HG03039 (cell line): ENCODE measurements around the gene SAA2.
"Not testable (repeated sequence)": the region's sequence is repeated elsewhere in the genome, so short reads cannot be mapped to it uniquely, and the experiment has no call there.

Experiments
- ATAC-seq: cut with Tn5 transposase; IDR thresholded peaks from one replicate; pipeline ENCODE4 v1.9.1; 2021; ENCODE audit warnings: mild to moderate bottlenecking, moderate library complexity; ENCODE audit not compliant: unreplicated experiment

Gene SAA2

DNA sequence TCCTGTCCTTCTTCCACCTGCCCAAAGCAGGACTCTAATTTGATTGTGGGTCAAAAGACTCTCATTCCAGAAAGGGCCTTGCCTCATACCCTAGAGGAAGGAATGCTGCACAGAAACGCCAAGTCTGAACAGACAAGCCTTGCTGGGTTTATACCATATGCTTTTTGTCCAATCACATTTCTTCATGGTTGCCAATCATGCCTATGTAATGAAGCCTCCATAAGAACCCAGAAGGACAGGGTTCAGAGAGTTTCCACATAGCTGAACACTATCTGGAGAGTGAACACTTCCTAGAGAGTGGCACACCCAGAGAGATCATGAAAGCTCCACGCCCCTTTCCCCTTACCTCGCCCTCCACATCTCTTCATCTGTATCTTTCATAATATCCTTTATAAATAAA, 4.8 kb upstream of the SAA2 start:
- ATAC-seq = no peak

DNA sequence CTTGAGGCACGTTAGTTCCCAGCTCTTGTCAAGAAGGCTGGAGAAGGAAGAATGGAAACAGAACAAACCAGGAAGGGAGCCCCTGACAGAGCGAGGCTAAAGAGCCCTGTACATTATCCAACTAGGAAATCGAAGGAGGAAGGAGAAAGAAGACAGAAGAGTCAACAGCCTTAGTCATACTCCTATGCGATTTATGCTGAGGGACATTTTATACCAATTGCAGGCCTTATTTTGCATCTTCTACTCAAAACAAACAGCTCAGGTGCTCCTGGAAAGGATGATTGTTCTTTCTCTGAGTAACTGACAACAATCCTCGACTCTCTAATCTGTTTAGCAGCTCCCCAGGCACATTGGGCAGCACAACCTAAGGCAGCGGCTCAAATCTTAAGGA, 1.3 kb downstream of the SAA2 start:
- ATAC-seq = not testable (repeated sequence)

GRCh38 chr11:18246379-18247190, 1.9 kb downstream of the SAA2 start:
- peak; percentile 81 for ATAC-seq

DNA sequence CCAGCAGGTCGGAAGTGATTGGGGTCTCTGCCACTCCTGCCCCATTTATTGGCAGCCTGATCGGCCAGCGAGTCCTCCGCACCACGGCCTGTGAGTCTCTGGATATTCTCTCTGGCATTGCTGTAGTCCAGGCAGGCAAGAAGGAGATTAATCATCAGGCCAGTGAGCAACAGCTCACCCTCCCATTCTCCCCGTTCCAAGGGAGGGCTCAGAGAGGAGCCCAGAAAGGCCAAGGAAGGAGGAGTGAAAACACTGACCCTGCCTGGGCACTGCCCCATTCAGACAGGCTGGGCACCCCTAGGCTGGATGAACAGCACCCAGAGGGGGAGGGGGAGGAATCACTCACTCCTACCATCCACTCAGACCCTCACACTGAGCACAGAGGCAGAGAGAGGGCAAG, 3.1 kb downstream of the SAA2 start:
- ATAC-seq = no peak

- no peak for ATAC-seq
Observed at GRCh38 chr11:18243783-18244362, 4.6 kb downstream of the SAA2 start.

DNA sequence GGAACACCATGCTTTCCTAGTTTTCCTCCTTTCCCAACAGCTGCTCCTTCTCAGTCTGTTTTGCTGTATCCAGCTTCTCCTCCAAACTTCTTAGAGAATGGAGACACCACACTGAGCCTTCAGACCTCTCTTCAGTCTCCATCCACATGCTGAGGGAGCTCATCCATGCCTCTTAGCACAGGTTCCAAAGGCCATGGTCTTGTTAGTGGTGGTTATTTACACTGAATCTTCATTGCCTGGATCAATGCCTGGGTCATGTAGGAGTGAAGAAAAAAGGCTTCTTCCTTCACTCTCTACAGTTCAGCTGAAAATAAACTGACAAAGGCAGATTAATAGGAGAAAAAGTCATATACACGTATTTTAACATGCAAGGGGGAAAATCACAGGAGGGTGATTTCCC, 8.8 kb downstream of the SAA2 start:
- no peak for ATAC-seq

GRCh38 chr11:18236664-18237356, 11.7 kb downstream of the SAA2 start, which contains the start of gene SAA4:
TSS of gene SAA4 (minus strand) at chr11:18236802. CDS start at chr11:18235926, 876 bp downstream.
- ATAC-seq = no peak

DNA sequence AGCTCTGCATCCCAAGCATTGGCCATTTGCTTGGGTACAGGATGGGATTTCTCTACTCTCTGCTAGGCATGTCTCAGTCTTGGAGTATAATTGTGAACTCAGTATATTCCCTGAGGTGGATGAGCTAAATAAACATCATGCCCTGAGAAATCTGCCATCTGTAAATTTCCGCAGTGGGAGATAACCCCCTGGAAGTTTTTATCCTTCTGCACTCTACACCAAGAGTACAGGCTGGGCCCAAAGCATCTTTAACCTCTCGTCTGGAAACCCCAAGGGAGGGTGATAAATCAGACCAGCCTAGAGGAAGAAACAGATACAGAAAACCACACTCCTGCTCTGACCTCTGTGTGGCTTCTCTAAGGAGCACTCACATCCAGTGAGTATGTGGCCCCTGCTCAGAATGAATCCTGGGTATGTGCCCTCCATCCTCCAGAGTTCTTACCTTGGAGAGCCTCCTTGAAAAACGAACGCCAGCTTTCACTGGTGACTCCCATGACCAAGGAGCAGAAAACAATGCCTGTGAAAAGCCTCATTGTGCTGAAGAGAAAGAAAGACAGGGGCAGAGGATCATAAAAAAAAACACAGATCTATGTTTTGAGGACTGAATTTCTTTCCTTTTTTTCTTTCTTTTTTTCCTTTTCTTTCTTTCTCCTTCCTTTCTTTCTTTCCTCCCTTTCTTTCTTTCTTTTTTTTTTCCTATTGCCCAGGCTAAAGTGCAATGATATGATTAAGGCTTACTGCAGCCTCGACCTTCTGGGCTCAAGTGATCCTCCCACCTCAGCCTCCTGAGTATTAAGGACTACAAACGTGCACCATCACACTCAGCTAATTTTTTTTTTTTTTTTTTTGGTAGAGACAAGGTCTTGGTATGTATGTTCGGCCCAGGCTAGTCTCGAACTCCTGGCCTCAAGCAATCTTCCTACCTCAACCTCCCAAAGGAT, 12.8 kb downstream of the SAA2 start:
- ATAC-seq = no peak

- ATAC-seq = no peak
Observed at GRCh38 chr11:18233912-18234311, 14.6 kb downstream of the SAA2 start.

DNA sequence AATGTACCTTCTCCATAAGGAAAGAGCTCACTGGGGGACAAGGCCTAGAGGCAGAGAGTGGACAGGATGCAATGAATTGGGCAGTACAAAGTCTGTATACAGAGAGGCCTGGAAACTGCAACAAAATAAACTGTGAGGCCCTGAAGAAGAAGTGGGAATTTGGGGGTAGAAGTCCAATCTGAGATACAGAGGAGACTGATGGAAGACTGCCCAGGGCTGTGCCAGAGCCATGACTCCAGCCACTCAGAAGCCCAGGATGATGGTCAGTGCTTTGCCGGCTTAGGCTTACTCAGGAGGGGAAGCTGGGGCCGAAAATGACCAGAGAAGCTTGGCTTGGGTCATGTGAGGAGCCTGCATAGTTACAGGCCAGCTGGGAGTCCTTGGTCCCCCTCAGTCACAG, 17.6 kb downstream of the SAA2 start:
- no peak for ATAC-seq

DNA sequence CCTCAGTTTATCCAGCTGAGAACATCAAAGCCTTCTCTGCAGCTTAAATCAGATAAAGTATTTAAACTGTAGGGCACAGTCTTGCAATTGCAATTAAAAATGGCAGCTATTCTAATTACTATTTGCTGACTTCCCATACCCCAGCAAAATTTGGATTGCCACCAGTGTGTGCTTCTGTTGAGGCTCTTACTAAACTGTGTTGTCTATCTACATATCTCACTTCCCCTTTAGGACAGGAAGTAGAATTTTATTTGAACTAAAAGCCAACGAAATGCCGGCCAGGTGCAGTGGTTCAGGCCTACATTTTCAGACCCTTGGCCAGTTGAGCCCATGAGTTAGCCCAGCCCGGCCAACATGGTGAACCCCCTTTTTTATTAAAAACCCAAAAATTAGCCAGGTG, 19.0 kb downstream of the SAA2 start:
- ATAC-seq = peak; percentile 83

GRCh38 chr11:18225913-18226312, 22.6 kb downstream of the SAA2 start:
- ATAC-seq = no peak

DNA sequence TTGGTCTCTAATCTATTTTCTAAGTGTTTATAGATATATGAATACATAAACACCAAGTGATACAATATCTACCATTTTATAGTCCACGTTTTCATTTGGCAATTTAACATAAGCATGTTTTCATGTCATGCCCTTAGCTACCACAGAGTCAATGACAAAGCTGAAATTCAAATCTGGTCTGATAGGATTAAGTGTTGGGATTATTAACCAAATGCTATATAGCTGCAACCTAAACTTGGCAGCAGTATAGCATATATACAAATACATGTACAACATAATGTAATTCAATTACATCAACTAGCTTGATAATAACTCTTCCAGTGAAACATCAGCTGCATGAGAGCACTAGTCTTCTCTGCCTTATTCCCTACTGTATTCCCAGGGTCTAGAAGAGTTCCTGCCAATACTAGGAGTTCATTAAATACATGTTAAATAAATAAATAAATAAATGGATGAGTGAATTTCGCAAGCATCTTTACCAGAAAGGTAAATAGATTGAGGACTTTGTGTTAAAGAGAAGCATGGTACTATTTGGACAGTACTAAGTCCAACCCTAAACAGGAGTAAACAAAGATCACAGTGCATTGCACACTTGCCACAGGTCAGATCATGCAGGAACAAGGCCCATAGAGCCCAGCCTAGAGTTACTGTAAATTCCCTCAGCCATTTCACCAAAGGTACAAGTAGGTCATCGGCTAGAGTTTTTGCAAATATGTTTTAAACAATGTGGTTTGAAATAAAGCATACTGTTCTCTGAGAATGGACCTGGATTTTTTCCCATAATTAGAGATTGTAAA, 24.7 kb downstream of the SAA2 start:
- no peak for ATAC-seq

GRCh38 chr11:18222814-18223421, 25.6 kb downstream of the SAA2 start:
- no peak for ATAC-seq

DNA sequence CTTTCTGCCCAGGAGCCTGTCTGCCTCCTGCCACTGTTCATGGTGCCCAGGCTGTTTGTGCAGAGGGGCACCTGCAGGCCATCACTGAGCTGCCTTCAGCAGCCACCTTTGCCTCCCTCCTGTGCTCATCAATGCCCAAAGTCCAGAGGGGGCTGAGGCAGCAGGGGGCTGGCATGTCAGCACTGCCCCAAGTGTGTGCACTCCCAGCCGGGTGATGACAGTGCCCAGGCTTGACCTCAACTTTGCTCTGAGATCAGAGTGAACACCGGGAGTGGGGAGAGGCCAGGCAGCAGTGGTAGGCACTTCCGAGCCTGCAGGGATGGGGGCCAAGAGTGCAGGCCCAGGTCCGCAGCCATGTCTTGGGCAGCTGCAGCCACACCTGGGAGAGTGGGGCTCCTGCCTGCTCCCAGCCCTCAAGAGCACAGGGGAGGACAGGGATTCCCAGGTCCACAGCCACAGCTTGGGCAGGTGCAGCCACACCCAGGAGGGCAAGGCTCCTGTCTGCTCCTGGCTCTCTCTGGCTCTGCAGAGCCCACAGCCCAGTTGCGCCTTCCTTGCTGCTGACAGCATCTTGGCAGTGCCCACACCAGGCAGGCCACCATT, 27.1 kb downstream of the SAA2 start:
- no peak for ATAC-seq

DNA sequence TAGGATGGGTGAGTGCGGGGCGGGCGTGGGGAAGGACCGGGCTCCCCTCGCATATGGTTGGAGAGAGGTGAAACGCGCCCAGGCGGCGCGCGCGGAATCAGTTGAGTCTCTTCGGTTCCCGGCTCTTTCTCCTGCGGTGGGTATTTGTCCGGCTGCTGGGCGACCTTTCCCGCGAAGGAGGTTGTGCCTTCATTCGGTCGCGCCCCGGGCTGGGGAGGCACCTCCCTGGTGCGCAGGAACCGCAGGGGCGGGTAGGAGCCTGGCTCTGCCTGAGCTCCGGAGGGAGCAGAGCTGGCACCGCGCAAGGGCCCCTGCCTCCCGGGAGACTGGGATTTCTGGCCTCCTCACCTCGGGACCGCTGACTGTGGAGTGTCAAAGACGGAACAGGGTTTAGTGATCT, 39.4 kb downstream of the SAA2 start:
- ATAC-seq = no peak

GRCh38 chr11:18204771-18205170, 43.7 kb downstream of the SAA2 start:
- ATAC-seq = no peak

- ATAC-seq = no peak
Observed at GRCh38 chr11:18204220-18204619, 44.2 kb downstream of the SAA2 start.

- ATAC-seq = no peak
Observed at GRCh38 chr11:18203723-18204122, 44.7 kb downstream of the SAA2 start.
